ENCODE measurements around the gene CYCS.

Gene CYCS

GRCh38 chr7:25125137-25125946, at the start of gene CYCS:
TSS of gene CYCS (minus strand) at chr7:25125260. CDS start at chr7:25124119, 1,141 bp downstream.
- DNase-seq (ENCODE audit: low spot score), result peak; percentile 96

- DNase-seq (ENCODE audit: low spot score), result no peak
Observed at GRCh38 chr7:25173184-25173583, 48.1 kb upstream of the CYCS start.

GRCh38 chr7:25171516-25171915, 46.5 kb upstream of the CYCS start:
- DNase-seq (ENCODE audit: low spot score), result no peak

- DNase-seq (ENCODE audit: low spot score), result no peak
Observed at GRCh38 chr7:25171071-25171470, 46.0 kb upstream of the CYCS start.

GRCh38 chr7:25169683-25170082, 44.6 kb upstream of the CYCS start:
- DNase-seq (ENCODE audit: low spot score), result no peak

- DNase-seq (ENCODE audit: low spot score), result no peak
Observed at GRCh38 chr7:25168145-25168544, 43.1 kb upstream of the CYCS start.

- no peak for DNase-seq (ENCODE audit: low spot score)
Observed at GRCh38 chr7:25167262-25167843, 42.3 kb upstream of the CYCS start.

- peak; percentile 43 for DNase-seq (ENCODE audit: low spot score)
Observed at GRCh38 chr7:25159983-25160596, 35.0 kb upstream of the CYCS start.

GRCh38 chr7:25158966-25159365, 33.9 kb upstream of the CYCS start:
- DNase-seq (ENCODE audit: low spot score), result no peak

GRCh38 chr7:25151773-25152172, 26.7 kb upstream of the CYCS start:
- DNase-seq (ENCODE audit: low spot score), result no peak

GRCh38 chr7:25149836-25150235, 24.8 kb upstream of the CYCS start:
- no peak for DNase-seq (ENCODE audit: low spot score)

- DNase-seq (ENCODE audit: low spot score), result no peak
Observed at GRCh38 chr7:25148772-25149575, 23.9 kb upstream of the CYCS start.

GRCh38 chr7:25143763-25144162, 18.7 kb upstream of the CYCS start:
- no peak for DNase-seq (ENCODE audit: low spot score)

GRCh38 chr7:25139536-25139935, 14.5 kb upstream of the CYCS start:
- no peak for DNase-seq (ENCODE audit: low spot score)

GRCh38 chr7:25134358-25135010, 9.4 kb upstream of the CYCS start:
- no peak for DNase-seq (ENCODE audit: low spot score)

- no peak for DNase-seq (ENCODE audit: low spot score)
Observed at GRCh38 chr7:25132430-25132829, 7.4 kb upstream of the CYCS start.

GRCh38 chr7:25126751-25127150, 1.7 kb upstream of the CYCS start:
- no peak for DNase-seq (ENCODE audit: low spot score)

GRCh38 chr7:25124465-25125136, 459 bp downstream of the CYCS start:
- DNase-seq (ENCODE audit: low spot score), result peak; percentile 42

- no peak for DNase-seq (ENCODE audit: low spot score)
Observed at GRCh38 chr7:25122373-25122772, 2.7 kb downstream of the CYCS start.

- DNase-seq (ENCODE audit: low spot score), result no peak
Observed at GRCh38 chr7:25121599-25121998, 3.5 kb downstream of the CYCS start.

GRCh38 chr7:25119102-25119501, 6.0 kb downstream of the CYCS start:
- DNase-seq (ENCODE audit: low spot score), result no peak
